SH-SY5Y (cell line): ENCODE data around the gene DLGAP1.

Source experiments
- GATA2 ChIP-seq: IDR thresholded peaks from 2 replicates; pipeline ENCODE4 v1.6.1; 2011; ENCODE audit warnings: mild to moderate bottlenecking, low read depth, low read length
- GATA3 ChIP-seq: IDR thresholded peaks from 2 replicates; pipeline ENCODE4 v1.6.1; 2011; ENCODE audit warnings: low read depth, mild to moderate bottlenecking, low read length, moderate library complexity

GRCh38 chr18:4181086-4181485, 274.0 kb downstream of the DLGAP1 start:
- no peak for TF ChIP-seq GATA2
- TF ChIP-seq GATA3: no peak
